Hepatocyte (in vitro differentiated cells): ENCODE measurements around the gene KRTAP10-9. TPM values are rescaled to one million over a fixed set of nuclear protein-coding genes. Genes with fewer than 3 reads are reported as not detected.

ENCODE experiments used
- DNase-seq: peaks from one replicate; pipeline ENCODE4 v3.0.0-alpha.2; 2016; ENCODE audit warnings: low spot score
- H2AFZ ChIP-seq: fragments of 200-600 bp; sonication (generic); 2 replicates; pipeline ENCODE4 v1.6.0; 2016; ENCODE audit warnings: antibody characterized with exemption, mild to moderate bottlenecking
- H3K27ac ChIP-seq: fragments of 200-600 bp; sonication (generic); 2 replicates; pipeline ENCODE4 v1.5.1; 2016; ENCODE audit warnings: mild to moderate bottlenecking
- H3K27me3 ChIP-seq: fragments of 200-600 bp; sonication (generic); 2 replicates; pipeline ENCODE4 v1.6.1; 2016
- H3K36me3 ChIP-seq: fragments of 200-600 bp; sonication (generic); replicated peaks from 2 replicates; pipeline ENCODE4 v1.5.1; 2016; ENCODE audit warnings: low read depth; ENCODE audit not compliant: insufficient read depth
- H3K4me1 ChIP-seq: fragments of 200-600 bp; sonication (generic); 2 replicates; pipeline ENCODE4 v1.5.1; 2016; ENCODE audit warnings: mild to moderate bottlenecking, moderate library complexity; ENCODE audit not compliant: insufficient read depth
- H3K4me2 ChIP-seq: fragments of 200-600 bp; sonication (generic); 2 replicates; pipeline ENCODE4 v1.6.0; 2016
- H3K4me3 ChIP-seq: fragments of 200-600 bp; sonication (generic); 2 replicates; pipeline ENCODE4 v1.5.1; 2016; ENCODE audit warnings: mild to moderate bottlenecking
- H3K79me2 ChIP-seq: fragments of 200-600 bp; sonication (generic); 2 replicates; pipeline ENCODE4 v1.6.0; 2017; ENCODE audit warnings: mild to moderate bottlenecking
- H3K9me2 ChIP-seq: fragments of 200-600 bp; sonication (generic); replicated peaks from 2 replicates; pipeline ENCODE4 v1.6.0; 2017; ENCODE audit warnings: mild to moderate bottlenecking; ENCODE audit not compliant: insufficient read depth
- H3K9me3 ChIP-seq: fragments of 200-600 bp; sonication (generic); 2 replicates; pipeline ENCODE4 v1.5.1; 2016; ENCODE audit warnings: low read depth, mild to moderate bottlenecking
- H4K20me1 ChIP-seq: fragments of 200-600 bp; sonication (generic); 2 replicates; pipeline ENCODE4 v1.6.0; 2016; ENCODE audit warnings: mild to moderate bottlenecking; ENCODE audit not compliant: insufficient read depth, poor library complexity, severe bottlenecking
- CTCF ChIP-seq: fragments of 200-600 bp; sonication (generic); IDR thresholded peaks from 2 replicates; pipeline ENCODE4 v1.5.1; 2016; ENCODE audit warnings: antibody characterized with exemption, mild to moderate bottlenecking; ENCODE audit not compliant: poor library complexity
- EZH2 ChIP-seq: fragments of 200-600 bp; sonication (generic); IDR thresholded peaks from 2 replicates; pipeline ENCODE4 v1.6.1; 2016; ENCODE audit warnings: antibody characterized with exemption, mild to moderate bottlenecking, borderline replicate concordance
- EZH2phosphoT487 ChIP-seq: fragments of 200-600 bp; sonication (generic); IDR thresholded peaks from one replicate; pipeline ENCODE4 v1.6.1; 2018; ENCODE audit warnings: antibody characterized with exemption, mild to moderate bottlenecking, low read depth, moderate library complexity; ENCODE audit not compliant: unreplicated experiment, severe bottlenecking
- WGBS: methylation state at CpG from one replicate; pipeline ENCODE4 v1.1.6; 2016; ENCODE audit warnings: low lambda C conversion rate; ENCODE audit errors: missing lambda C conversion rate; 5-methylcytosine and 5-hydroxymethylcytosine counted together
- polyA plus RNA-seq: library from polyadenylated mRNA; unstranded; fragments of >200 nt; fragmentation: Nextera tagmentation; extraction: Ambion mirVana; gene quantifications from 2 replicates; pipeline ENCODE4 v1.2.1, GENCODE V29; 2016
- total RNA-seq: library from RNA; depleted of rRNA; stranded (reverse); fragments of >200 nt; gene quantifications from 2 replicates; pipeline ENCODE4 v1.2.3, GENCODE V29; 2014

KRTAP10-9 gene
- total and polyA plus RNA-seq, 2 experiments from 2014 or later = not detected

GRCh38 chr21:44615911-44616590 lies 10.8 kb upstream of the KRTAP10-9 start:
- WGBS = 89% methylated on average over 17 of the region's 17 CpGs
- H2AFZ ChIP-seq = no peak overlapping the region
- no peak for TF ChIP-seq EZH2
- no peak for TF ChIP-seq EZH2phosphoT487
- no peak for TF ChIP-seq CTCF
- no peak overlapping the region for H3K27ac ChIP-seq
- H3K27me3 ChIP-seq = no peaks in the 10 kb centered on the region
- no peaks in the 10 kb centered on the region for H4K20me1 ChIP-seq
- no peak overlapping the region for H3K4me3 ChIP-seq
- no peaks in the 10 kb centered on the region for H3K9me3 ChIP-seq
- no peaks in the 10 kb centered on the region for H3K36me3 ChIP-seq
- H3K9me2 ChIP-seq = no peaks in the 10 kb centered on the region
- DNase-seq = no peak
- H3K4me1 ChIP-seq = no peaks in the 10 kb centered on the region
- H3K79me2 ChIP-seq = no peaks in the 10 kb centered on the region
- H3K4me2 ChIP-seq = no peak overlapping the region

- Histone ChIP-seq H3K9me3 (no peaks in the 10 kb centered on the region), H3K9me2 (no peaks in the 10 kb centered on the region), H4K20me1 (no peaks in the 10 kb centered on the region), H3K79me2 (no peaks in the 10 kb centered on the region), H3K4me2 (no peak overlapping the region), H3K4me1 (no peaks in the 10 kb centered on the region), H3K4me3 (no peak overlapping the region), H3K36me3 (no peaks in the 10 kb centered on the region), H3K27ac (no peak overlapping the region), H3K27me3 (no peaks in the 10 kb centered on the region), H2AFZ (no peak overlapping the region)
- WGBS = 86% methylated on average over 16 of the region's 16 CpGs
- TF ChIP-seq CTCF (no peak), EZH2phosphoT487 (no peak)
- DNase-seq = no peak
Measured at GRCh38 chr21:44616591-44616926, 10.3 kb upstream of the KRTAP10-9 start.

- WGBS = 74% methylated on average over 8 of the region's 8 CpGs
- H3K4me1 ChIP-seq = no peaks in the 10 kb centered on the region
- H3K36me3 ChIP-seq = no peaks in the 10 kb centered on the region
- no peak overlapping the region for H2AFZ ChIP-seq
- no peaks in the 10 kb centered on the region for H4K20me1 ChIP-seq
- no peaks in the 10 kb centered on the region for H3K9me3 ChIP-seq
- H3K4me2 ChIP-seq = no peak overlapping the region
- DNase-seq = no peak
- H3K79me2 ChIP-seq = no peaks in the 10 kb centered on the region
- H3K27me3 ChIP-seq = no peaks in the 10 kb centered on the region
- no peak overlapping the region for H3K4me3 ChIP-seq
- no peak for TF ChIP-seq EZH2
- TF ChIP-seq CTCF = no peak
- no peak for TF ChIP-seq EZH2phosphoT487
- no peaks in the 10 kb centered on the region for H3K9me2 ChIP-seq
- H3K27ac ChIP-seq = no peak overlapping the region
Measured at GRCh38 chr21:44617071-44617501, 9.8 kb upstream of the KRTAP10-9 start.
